Right cardiac atrium (tissue), 5 donors: ENCODE results near the gene SULT2A1. TPM values are rescaled to one million over a fixed set of nuclear protein-coding genes. Genes with fewer than 3 reads are reported as not detected.
"Not testable (repeated sequence)": the region's sequence is repeated elsewhere in the genome, so short reads cannot be mapped to it uniquely, and the experiment has no call there.

Source experiments
- ATAC-seq, 2 donors: fragments of 200-7000 bp; cut with Tn5 transposase; one replicate each; pipeline versions ENCODE4 v1.8.0 to v1.9.1; 2020; ENCODE audit warnings: moderate library complexity in 2 of 2, mild to moderate bottlenecking in 1 of 2
- DNase-seq, 3 donors: peaks; one replicate each; pipeline ENCODE4 v3.0.0-alpha.2; 2020
- H3K27ac ChIP-seq: one replicate; pipeline ENCODE4 v1.5.1; 2013; ENCODE audit warnings: mild to moderate bottlenecking, low read length, control low read depth, moderate library complexity
- H3K27me3 ChIP-seq: one replicate; pipeline ENCODE4 v1.6.1; 2013; ENCODE audit not compliant: control insufficient read depth, insufficient read depth
- H3K4me1 ChIP-seq: one replicate; pipeline ENCODE4 v1.6.1; 2013; ENCODE audit warnings: low read length; ENCODE audit not compliant: control insufficient read depth, insufficient read depth
- H3K4me3 ChIP-seq: one replicate; pipeline ENCODE4 v1.5.1; 2013; ENCODE audit warnings: low read length, control low read depth
- H3K9me3 ChIP-seq: one replicate; pipeline ENCODE4 v1.6.1; 2013; ENCODE audit warnings: low read length; ENCODE audit not compliant: control insufficient read depth
- WGBS: extraction: QIAGEN DNeasy Blood & Tissue Kit; methylation state at CpG from one replicate; pipeline ENCODE4 v1.1.7; 2013; 5-methylcytosine and 5-hydroxymethylcytosine counted together
- intact Hi-C, 4 donors: fragments of 100-400 bp; cut with DNase I; formaldehyde crosslinking; loops; one replicate each; pipeline versions ENCODE4 v1.11.0 to v1.14.0; 2022 to 2023
- polyA plus RNA-seq: library from polyadenylated mRNA; stranded (reverse); fragments of 200-250 nt; gene quantifications from one replicate; pipeline ENCODE4 v1.2.3, GENCODE V29; 2013
- total RNA-seq, 4 donors: library from RNA; stranded (reverse); fragmentation: NEBNext Ultra II Directional; extraction: Animal tissue kit (Norgen Biotek cat#: 25700); gene quantifications; one replicate each; pipeline ENCODE4 v1.2.1, GENCODE V29; 2021
- donor health status: healthy with polysubstance abuse.
- donor health status: DM: no; HTN: yes; CAD: no.
- donor health status: DM: no; HTN: no; CAD: no.
- donor health status: DM: no; HTN: yes; CAD: no; lungs with severe emphysema.
- donor health status: DM: yes; HTN: yes; CAD: no.

SULT2A1 gene
- total and polyA plus RNA-seq, 5 donors = not detected

DNA sequence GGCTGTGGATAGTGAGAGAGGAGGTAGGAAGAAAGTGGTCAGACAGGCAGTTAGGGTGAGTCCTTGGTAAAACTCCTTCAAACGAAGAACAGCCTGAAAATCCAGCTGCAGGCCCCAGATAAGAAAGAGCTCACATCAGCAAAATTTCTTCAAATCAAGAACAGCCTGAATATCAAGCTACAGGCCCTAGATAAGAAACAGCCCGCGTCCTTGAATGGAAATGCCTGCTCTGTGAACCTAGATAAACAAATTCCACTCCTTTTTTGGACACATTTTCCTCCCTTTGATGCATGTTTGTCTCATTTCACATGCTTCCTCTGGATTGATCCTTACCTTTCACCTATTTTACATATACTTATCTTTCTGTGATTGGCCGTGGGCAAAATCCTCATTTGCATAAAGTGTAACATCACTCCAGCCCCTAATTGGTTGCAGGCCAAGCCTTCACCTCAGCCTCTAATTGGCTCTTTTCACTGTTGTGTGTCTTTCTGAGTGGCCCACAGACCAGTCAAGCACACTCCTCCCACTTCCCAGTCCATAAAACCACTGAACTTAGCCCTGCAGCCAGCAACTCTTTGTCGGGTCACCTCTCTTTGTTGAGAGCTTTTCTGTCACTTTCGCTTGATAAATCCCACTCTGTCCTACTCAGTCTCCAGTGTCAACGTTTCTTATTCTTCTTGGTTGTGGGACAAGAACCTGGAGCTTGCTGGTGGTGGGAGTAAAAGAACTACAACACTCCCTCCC lies 6.0 kb upstream of the SULT2A1 start:
- H3K4me1 ChIP-seq = peaks cover 1% of the 10 kb centered on the region
- no peak overlapping the region for H3K4me3 ChIP-seq
- ATAC-seq (peak in 1 of 2 donors; percentile 24), DNase-seq (no peak)
- intact Hi-C loops = no loop called here
- 33% methylated on average over 7 of the region's 7 CpGs for WGBS
- peaks cover 2% of the 10 kb centered on the region for H3K9me3 ChIP-seq
- H3K27me3 ChIP-seq = no peaks in the 10 kb centered on the region
- no peak overlapping the region for H3K27ac ChIP-seq

DNA sequence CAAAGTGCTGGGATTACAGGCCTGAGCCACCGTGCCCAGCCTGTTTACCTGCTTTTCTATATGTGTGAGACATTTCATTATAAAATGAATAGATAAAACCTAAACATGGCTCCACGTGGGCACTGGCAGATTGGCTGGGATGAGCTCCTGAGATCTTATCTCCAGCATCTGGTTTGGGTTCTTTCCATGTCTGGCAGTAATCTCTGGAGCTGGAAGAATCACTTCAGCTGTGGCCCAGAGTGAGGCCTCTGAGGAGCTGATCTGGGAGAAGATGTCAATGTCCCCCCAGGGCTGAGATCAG lies 5.5 kb upstream of the SULT2A1 start:
- peaks cover 1% of the 10 kb centered on the region for H3K4me1 ChIP-seq
- peaks cover 2% of the 10 kb centered on the region for H3K9me3 ChIP-seq
- no peaks in the 10 kb centered on the region for H3K27me3 ChIP-seq
- DNase-seq (no peak), ATAC-seq (no peak)
- intact Hi-C loops = no loop called here
- H3K4me3 ChIP-seq = no peak overlapping the region
- WGBS = 35% methylated on average over 2 of the region's 2 CpGs
- no peak overlapping the region for H3K27ac ChIP-seq

DNA sequence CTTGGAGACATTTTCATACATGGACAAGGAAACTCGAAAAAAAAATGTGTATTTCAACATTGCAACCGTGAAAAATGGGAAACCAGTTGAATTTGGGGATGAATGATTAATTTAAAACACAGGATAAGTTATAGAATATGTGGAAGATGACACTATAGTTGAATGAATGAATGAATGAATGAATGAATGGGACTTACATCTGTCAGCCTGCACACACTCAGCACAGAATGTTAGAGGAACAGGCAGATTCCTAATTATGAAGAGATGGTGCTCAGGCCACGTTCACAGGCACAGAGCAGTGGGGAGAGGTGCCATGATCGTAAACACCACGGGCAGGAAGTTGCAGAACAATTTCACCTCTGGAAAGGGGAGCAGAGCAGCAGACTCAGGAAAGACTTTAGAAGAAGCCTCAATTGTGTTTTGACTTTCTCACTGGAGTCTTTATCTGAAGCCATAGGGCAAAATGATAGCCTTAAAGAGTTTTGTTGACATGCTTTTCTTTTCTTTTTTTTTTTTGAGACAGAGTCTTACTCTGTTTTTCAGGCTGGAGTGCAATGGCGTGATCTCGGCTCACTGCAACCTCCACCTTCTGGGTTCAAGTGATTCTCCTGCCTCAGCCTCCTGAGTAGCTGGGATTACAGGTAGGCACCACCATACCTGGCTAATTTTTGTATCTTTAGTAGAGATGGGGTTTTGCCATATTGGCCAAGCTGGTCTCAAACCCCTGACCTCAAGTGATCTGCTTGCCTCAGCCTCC lies 4.9 kb upstream of the SULT2A1 start:
- Histone ChIP-seq H3K4me3 (no peak overlapping the region), H3K4me1 (peaks cover 1% of the 10 kb centered on the region), H3K9me3 (peaks cover 2% of the 10 kb centered on the region), H3K27me3 (no peaks in the 10 kb centered on the region), H3K27ac (no peak overlapping the region)
- no peak for ATAC-seq
- DNase-seq = no peak
- intact Hi-C loops = no loop called here
- 71% methylated on average over 7 of the region's 7 CpGs for WGBS

DNA sequence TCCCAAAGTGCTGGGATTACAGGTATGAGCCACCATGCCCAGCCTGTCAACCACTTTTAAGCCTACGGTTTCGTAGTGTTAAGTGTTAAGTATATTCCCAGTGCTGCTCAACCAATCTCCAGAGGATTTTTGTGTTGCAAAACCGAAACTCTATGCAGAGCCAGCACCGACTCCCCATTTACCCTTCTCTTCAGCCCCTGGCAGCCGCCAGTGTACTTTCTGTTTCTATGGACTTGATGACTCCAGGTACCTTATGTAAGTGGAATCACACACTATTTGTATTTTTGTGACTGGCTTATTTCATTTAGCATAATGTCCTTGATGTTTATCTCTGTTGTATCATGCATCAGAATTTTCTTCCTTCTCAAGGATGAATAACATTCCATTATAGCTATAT lies 1.1 kb downstream of the SULT2A1 start:
- no peaks in the 10 kb centered on the region for H3K27me3 ChIP-seq
- no peak overlapping the region for H3K27ac ChIP-seq
- no peak for DNase-seq
- no peaks in the 10 kb centered on the region for H3K9me3 ChIP-seq
- 83% methylated on average over 5 of the region's 5 CpGs for WGBS
- no peak overlapping the region for H3K4me3 ChIP-seq
- no peak for ATAC-seq
- intact Hi-C loops = no loop called here
- H3K4me1 ChIP-seq = no peaks in the 10 kb centered on the region

DNA sequence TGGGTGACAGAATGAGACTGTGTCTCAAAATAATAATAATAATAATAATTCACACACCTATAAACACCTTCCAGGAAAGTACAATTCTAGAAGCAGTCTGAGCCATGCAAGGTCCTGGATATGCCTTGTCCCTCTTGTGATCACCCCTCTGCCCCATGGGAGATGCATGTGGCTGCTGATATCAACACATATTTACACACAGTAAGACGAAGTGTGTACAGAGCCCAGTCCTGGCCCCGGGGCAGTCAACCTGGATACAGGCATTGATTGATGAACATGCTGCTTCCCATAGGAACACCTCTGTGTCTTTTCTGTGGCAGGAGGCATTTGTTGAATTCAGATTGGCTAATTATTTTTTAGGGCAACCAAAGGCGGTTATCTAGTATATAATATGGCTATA lies 3.2 kb downstream of the SULT2A1 start:
- Histone ChIP-seq H3K4me3 (no peak overlapping the region), H3K9me3 (no peaks in the 10 kb centered on the region), H3K27me3 (no peaks in the 10 kb centered on the region), H3K4me1 (no peaks in the 10 kb centered on the region), H3K27ac (no peak overlapping the region)
- intact Hi-C loops = no loop called here
- 75% methylated on average over 3 of the region's 3 CpGs for WGBS
- ATAC-seq = no peak
- no peak for DNase-seq

DNA sequence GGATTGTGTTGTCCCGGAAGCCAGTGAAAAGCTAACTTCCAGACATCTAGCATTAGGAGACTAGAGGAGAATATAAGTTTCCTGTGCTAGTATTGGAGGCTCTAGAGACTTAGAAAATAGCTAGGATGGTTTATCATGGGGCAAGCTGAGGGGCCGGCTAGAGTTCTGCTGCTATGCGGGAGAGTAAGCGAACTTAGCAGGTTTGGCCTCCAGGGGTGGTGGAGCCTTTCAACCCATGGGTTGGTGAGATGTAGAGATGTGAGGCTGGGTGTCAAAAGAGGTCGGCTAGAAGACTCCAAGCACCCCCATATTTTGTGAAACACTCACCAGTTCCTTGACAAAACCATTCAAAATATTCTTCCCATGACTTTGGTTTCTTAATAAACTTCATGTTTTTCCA lies 4.4 kb downstream of the SULT2A1 start:
- WGBS = 68% methylated on average over 5 of the region's 5 CpGs
- H3K27ac ChIP-seq = no peak overlapping the region
- no peak for ATAC-seq
- no peaks in the 10 kb centered on the region for H3K9me3 ChIP-seq
- intact Hi-C loops = no loop called here
- DNase-seq = no peak
- no peaks in the 10 kb centered on the region for H3K27me3 ChIP-seq
- H3K4me1 ChIP-seq = no peaks in the 10 kb centered on the region
- no peak overlapping the region for H3K4me3 ChIP-seq

DNA sequence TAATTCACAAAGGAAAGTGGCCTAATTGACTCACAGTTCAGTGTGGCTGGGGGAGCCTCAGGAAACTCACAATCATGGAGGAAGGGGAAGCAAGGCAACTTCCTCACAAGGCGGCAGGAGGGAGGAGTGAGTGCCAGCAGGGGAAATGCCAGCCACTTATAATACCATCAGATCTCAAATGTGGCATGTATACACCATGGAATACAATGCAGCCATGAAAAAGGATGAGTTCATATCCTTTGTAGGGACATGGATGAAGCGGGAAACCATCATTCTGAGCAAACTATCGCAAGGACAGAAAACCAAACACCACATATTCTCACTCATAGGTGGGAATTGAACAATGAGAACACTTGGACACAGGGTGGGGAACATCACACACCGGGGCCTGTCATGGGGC lies 6.7 kb downstream of the SULT2A1 start:
- DNase-seq, H3K9me3 ChIP-seq, intact Hi-C loops, H3K27me3 ChIP-seq, H3K4me1 ChIP-seq, ATAC-seq, H3K27ac ChIP-seq, H3K4me3 ChIP-seq: not testable (repeated sequence)
- WGBS = 51% methylated on average over 4 of the region's 4 CpGs

DNA sequence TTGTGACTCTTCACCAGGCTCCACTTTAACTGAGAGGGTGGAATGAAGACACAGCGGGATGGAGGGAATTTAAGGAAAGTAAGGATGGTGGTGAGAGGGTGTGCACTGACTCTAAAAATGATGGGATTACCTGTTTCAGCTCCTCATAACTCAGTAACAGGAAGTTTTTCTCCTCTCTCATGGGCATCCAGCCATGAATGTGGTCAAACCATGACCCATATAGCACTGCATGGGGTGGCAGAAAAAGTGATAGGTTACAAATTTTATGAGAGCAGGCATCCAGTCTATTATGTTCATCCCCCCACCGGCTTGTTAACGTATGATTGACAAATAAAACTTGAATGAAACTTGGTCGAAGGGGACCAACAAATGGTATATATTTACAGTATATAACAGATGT lies 7.2 kb downstream of the SULT2A1 start:
- DNase-seq (no peak), ATAC-seq (no peak)
- Histone ChIP-seq H3K27ac (no peak overlapping the region), H3K4me1 (no peaks in the 10 kb centered on the region), H3K4me3 (no peak overlapping the region), H3K9me3 (no peaks in the 10 kb centered on the region), H3K27me3 (no peaks in the 10 kb centered on the region)
- 70% methylated on average over 4 of the region's 4 CpGs for WGBS
- intact Hi-C loops = no loop called here

DNA sequence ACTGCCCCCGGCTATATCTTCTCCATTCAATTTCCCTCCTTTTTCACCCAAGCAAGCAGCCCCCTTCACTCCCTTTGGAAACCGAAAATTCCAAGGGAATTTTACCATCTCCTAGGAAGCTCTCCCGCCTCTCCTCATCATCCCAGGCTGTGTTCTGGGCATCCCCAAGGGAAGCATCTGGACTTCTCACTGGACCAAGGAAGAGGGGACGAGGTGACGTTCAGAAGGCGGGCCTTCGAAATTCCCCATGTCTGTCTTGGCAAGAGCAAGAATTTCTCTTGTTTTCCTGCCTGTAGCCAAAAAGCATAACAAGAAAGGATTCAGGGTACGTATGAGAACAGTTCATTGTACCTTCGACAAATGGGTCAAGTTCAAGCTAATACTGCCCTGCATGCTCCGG lies 20.9 kb downstream of the SULT2A1 start:
- no peaks in the 10 kb centered on the region for H3K27me3 ChIP-seq
- intact Hi-C loops = loop anchor here in 1 of 4 donors (10.0 kb wide), 1 partner anchor 70 kb away; no protein-coding TSS in a partner anchor
- DNase-seq (peak in 1 of 3 donors; percentile 56), ATAC-seq (no peak)
- no peaks in the 10 kb centered on the region for H3K9me3 ChIP-seq
- no peaks in the 10 kb centered on the region for H3K4me1 ChIP-seq
- H3K4me3 ChIP-seq = no peak overlapping the region
- 42% methylated on average over 10 of the region's 10 CpGs for WGBS
- no peak overlapping the region for H3K27ac ChIP-seq

DNA sequence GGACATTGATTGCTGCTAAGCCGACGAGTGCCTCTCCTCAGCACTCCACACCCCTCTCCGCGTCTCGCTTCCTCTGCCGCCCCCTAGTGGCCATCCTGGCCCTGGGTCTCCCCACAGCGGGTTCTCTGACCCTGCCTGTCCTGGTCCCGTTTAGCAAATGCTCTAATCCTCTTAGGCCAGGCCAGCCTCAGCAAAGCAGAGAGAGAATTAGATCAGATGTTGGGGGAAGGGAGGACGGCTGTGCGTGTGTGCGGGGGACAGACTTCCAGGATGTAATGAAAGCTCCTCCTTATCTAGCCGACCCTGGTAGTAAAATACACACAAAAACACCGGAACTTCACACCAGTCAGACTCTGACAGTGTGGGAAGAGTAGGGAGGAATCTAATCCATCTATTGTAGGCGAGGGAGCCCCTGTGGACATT lies 22.6 kb downstream of the SULT2A1 start:
- DNase-seq (peak; percentile 87 to 94 (median 93)), ATAC-seq (peak; percentile 93 to 94)
- H3K27ac ChIP-seq = no peak overlapping the region
- no peaks in the 10 kb centered on the region for H3K9me3 ChIP-seq
- H3K4me1 ChIP-seq = no peaks in the 10 kb centered on the region
- 15% methylated on average over 14 of the region's 14 CpGs for WGBS
- H3K4me3 ChIP-seq = no peak overlapping the region
- no peaks in the 10 kb centered on the region for H3K27me3 ChIP-seq
- intact Hi-C loops = loop anchor here in 1 of 4 donors (10.0 kb wide), 1 partner anchor 69 kb away; no protein-coding TSS in a partner anchor

DNA sequence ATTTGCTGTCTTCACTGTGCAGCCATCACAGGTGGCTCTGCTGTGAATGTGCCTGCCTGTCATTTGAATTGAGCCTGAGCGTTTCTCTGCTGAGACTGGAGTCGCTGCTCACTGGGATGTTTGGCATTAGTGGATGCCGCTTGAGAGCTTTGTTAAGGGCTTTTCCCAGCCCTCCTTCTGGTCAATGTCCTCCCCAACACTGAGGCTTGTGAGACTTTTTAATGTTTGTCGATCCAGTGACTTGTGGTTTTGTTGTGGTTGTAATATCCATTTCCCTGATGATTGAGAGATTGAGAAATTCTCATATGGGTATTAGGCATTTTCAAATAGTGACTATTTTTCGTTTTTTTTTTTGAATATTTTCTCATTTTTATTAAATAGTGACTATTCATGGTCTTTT lies 24.5 kb downstream of the SULT2A1 start:
- DNase-seq (no peak), ATAC-seq (no peak)
- no peak overlapping the region for H3K27ac ChIP-seq
- no peak overlapping the region for H3K4me3 ChIP-seq
- 90% methylated on average over 5 of the region's 5 CpGs for WGBS
- no peaks in the 10 kb centered on the region for H3K9me3 ChIP-seq
- no peaks in the 10 kb centered on the region for H3K27me3 ChIP-seq
- intact Hi-C loops = loop anchor here in 1 of 4 donors (10.0 kb wide), 1 partner anchor 67 kb away; no protein-coding TSS in a partner anchor
- no peaks in the 10 kb centered on the region for H3K4me1 ChIP-seq
